WI38 (cell line): ENCODE results near the gene ARID1B.

ENCODE experiments used
- H3K4me3 ChIP-seq: 2 replicates; pipeline ENCODE4 v1.5.1; 2011; ENCODE audit warnings: low read depth, mild to moderate bottlenecking, control low read depth, low read length
- TF ChIP-seq, protein P1 (sequence below): IDR thresholded peaks from 2 replicates; pipeline ENCODE4 v1.5.1; 2012; ENCODE audit warnings: low read depth, mild to moderate bottlenecking, control low read depth, low read length

Gene ARID1B

DNA sequence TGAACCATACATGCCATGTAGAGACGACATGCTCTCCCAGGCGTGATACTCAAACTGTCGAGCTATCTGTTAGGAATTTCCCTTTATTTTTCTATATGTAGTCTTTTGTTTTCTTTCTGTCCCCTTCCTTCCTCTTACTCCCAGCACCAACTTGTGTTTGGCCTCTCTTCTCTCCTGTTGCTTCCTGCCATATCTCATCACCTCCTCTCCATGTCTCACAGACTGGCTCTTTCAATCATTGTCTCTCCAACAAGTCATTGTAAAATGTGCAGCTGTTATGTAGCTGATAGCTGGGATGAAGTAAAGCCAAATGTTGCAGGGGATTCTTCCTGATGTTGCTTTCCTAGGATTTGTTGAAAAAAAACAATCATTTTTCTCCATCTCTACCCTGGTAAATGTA lies 311.7 kb downstream of the ARID1B start:
- no peak overlapping the region for H3K4me3 ChIP-seq
- TF ChIP-seq, protein P1, sequence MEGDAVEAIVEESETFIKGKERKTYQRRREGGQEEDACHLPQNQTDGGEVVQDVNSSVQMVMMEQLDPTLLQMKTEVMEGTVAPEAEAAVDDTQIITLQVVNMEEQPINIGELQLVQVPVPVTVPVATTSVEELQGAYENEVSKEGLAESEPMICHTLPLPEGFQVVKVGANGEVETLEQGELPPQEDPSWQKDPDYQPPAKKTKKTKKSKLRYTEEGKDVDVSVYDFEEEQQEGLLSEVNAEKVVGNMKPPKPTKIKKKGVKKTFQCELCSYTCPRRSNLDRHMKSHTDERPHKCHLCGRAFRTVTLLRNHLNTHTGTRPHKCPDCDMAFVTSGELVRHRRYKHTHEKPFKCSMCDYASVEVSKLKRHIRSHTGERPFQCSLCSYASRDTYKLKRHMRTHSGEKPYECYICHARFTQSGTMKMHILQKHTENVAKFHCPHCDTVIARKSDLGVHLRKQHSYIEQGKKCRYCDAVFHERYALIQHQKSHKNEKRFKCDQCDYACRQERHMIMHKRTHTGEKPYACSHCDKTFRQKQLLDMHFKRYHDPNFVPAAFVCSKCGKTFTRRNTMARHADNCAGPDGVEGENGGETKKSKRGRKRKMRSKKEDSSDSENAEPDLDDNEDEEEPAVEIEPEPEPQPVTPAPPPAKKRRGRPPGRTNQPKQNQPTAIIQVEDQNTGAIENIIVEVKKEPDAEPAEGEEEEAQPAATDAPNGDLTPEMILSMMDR, result no peak

DNA sequence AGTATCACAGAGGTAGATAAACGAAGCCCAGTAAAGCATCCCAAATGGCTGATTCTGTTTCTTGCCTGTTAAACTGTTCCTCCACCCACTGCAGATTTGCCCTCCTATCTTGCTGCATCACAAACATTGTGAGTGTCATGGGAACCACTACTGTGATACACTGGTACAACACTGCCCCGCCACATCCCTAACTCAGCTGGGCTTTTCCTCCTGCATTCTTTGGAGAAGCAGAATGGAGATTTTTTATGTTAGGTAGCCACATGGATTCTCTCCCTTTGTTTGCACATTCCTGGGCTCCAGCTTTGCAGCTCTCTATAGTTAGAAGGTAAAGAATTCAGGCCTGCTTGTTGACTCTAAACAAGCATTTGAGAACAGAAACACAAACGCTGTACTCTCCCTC lies 312.1 kb downstream of the ARID1B start:
- TF ChIP-seq, protein P1, result no peak
- no peak overlapping the region for H3K4me3 ChIP-seq

DNA sequence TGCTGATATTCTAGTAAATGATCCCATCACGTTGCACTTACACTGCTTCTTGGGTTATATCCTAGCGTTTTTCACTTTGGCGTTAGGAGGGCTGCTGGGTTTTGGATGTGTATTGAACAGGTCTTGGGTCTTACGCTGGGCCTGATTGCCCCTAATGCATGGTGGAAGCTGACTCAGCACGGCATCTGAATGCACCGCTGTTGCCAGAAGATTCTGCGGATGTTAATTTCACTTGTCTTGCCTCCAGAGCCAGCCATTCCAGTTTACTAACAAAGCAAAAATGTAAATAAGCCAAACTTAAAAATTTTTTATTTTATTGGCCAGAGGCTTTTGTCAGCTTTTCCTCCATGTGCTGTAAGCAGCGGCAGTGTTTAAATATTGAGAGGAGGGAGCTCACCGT lies 312.7 kb downstream of the ARID1B start:
- TF ChIP-seq, protein P1, result no peak

DNA sequence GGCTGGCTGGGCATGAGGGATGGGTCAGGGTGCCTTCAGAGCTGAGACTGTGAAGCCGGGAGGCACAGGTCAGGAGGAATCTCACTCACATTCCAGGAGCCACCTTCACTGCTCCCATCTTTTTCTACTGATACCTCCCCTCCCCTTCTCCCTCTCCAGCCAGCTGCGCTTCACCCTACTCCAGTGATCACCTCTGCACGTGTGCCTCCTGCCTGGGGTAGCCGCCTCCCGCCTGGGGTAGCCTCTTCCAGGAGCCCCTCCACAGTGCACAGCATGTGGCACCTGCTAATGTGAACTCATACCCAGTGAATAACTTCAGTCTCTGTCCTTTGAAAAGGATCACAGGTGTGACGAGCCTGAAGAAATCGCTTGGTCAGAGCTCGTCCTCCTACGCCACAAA lies 313.6 kb downstream of the ARID1B start:
- TF ChIP-seq, protein P1, result no peak
- H3K4me3 ChIP-seq, result no peak overlapping the region

More for the DNA sequence above, 312.7 kb downstream of the ARID1B start:
- no peak overlapping the region for H3K4me3 ChIP-seq

DNA sequence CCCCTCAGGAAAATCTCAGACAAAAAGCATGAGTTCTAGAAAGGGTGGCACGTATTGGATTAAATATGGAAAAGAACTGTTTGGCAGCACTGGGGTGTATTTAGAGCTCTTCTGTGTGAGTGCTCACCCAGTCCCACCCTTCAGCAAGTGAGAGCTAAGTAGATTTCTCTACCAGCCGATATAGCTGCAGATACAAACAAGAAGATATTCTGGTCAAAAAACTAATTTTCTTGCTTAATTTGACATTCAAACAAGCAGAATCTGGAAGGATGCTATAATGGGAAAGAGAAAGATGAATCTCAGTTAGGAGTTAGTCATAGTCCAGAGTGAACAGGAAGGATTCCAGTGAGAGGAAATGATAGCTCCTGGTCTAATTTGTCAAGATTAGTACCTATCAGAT lies 314.1 kb downstream of the ARID1B start:
- no peak overlapping the region for H3K4me3 ChIP-seq

DNA sequence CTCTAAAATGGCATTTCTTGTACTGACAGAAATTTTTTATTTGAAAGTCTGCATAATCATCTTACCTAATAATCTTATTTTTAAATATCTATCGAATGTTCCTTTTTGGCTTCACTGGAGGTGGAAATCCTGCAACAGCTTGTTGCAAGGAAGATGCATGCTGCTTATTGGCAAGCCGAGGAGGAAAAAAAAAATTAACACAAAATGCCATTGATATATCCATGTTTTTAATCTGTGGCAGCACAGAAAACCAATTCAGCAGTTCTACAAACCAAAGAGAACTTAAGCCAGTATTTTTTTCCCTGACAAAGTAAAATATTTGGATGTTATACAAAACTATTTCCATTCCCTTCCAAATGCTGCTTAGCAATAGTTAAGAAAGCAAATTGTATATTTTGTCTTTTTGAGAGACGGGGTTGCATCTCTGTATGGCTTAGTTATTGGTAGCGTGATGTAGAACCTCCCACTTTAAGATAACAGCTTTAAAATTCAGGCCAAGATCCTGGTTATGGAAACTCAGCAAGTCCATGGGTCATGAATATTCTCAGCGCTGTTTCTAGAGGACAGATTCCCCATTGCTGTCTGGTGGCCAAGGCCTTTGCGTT lies 314.8 kb downstream of the ARID1B start:
- TF ChIP-seq, protein P1, result no peak
- no peak overlapping the region for H3K4me3 ChIP-seq

More for the DNA sequence above, 314.1 kb downstream of the ARID1B start:
- TF ChIP-seq, protein P1, result no peak

DNA sequence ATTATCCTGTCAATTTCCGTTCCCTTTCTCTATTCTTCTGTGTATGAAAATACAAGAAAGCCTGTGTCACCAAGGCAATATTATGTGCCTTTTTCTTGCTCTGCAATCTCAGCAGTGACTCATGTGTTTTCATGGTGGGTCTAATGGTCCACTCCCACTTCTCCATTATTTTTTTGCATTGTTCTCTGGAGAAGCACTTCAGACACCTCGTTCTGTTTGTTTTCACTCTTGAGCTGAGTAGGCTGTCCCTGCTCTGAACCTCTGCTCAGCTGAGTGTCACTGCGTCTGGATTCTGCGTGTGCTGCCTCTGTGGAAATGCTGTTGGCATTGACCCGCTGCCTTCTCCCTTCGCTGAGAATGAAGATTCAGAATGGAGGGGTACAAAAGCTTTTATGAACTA lies 315.6 kb downstream of the ARID1B start:
- TF ChIP-seq, protein P1, result no peak
- no peak overlapping the region for H3K4me3 ChIP-seq
